NB4 (cell line): Measurements from ENCODE around the gene KDM4B.

Source experiments
- DNase-seq: peaks from one replicate; pipeline ENCODE4 v3.0.0; 2010; ENCODE audit warnings: low read depth
- H3K4me3 ChIP-seq: one replicate; pipeline ENCODE4 v1.5.1; 2011; ENCODE audit warnings: mild to moderate bottlenecking, low read depth, low read length, moderate library complexity
- MAX ChIP-seq: IDR thresholded peaks from 2 replicates; pipeline ENCODE4 v1.6.1; 2011; ENCODE audit warnings: low read depth, low read length
- MYC ChIP-seq: IDR thresholded peaks from 2 replicates; pipeline ENCODE4 v1.6.1; 2011; ENCODE audit warnings: low read depth, low read length
- POLR2A ChIP-seq: IDR thresholded peaks from 2 replicates; pipeline ENCODE4 v1.6.1; 2011; ENCODE audit warnings: mild to moderate bottlenecking; ENCODE audit not compliant: insufficient read length; ENCODE audit errors: extremely low read depth
- TF ChIP-seq, protein P1 (sequence below): IDR thresholded peaks from one replicate; pipeline ENCODE4 v1.5.1; 2012; ENCODE audit warnings: low read depth, low read length

The KDM4B gene

DNA sequence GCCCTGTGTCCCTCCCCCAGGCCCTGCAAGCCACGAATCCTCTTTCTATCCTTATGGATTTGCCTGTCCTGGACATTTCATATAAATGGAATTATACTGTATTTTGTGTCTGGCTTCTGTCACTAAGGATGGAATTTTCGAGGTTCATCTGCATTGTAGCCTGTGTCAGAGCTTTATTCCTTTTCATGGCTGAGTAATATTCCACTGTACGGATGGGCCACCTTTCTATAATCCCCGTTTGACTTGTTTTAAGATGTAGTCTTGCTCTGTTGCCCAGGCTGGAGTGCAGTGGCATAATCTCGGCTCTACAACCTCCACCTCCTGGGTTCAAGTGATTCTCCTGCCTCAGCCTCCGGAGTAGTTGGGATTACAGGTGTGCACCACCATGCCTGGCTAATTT lies 3.9 kb upstream of the KDM4B start:
- no peak overlapping the region for H3K4me3 ChIP-seq
- no peak for TF ChIP-seq MAX
- TF ChIP-seq POLR2A, result no peak
- no peak for TF ChIP-seq MYC
- TF ChIP-seq, protein P1, sequence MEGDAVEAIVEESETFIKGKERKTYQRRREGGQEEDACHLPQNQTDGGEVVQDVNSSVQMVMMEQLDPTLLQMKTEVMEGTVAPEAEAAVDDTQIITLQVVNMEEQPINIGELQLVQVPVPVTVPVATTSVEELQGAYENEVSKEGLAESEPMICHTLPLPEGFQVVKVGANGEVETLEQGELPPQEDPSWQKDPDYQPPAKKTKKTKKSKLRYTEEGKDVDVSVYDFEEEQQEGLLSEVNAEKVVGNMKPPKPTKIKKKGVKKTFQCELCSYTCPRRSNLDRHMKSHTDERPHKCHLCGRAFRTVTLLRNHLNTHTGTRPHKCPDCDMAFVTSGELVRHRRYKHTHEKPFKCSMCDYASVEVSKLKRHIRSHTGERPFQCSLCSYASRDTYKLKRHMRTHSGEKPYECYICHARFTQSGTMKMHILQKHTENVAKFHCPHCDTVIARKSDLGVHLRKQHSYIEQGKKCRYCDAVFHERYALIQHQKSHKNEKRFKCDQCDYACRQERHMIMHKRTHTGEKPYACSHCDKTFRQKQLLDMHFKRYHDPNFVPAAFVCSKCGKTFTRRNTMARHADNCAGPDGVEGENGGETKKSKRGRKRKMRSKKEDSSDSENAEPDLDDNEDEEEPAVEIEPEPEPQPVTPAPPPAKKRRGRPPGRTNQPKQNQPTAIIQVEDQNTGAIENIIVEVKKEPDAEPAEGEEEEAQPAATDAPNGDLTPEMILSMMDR, result no peak
- DNase-seq, result no peak

- TF ChIP-seq, protein P1, result no peak
- TF ChIP-seq MAX (no peak), POLR2A (no peak)
- DNase-seq, result no peak
- no peak overlapping the region for H3K4me3 ChIP-seq
Measured at GRCh38 chr19:4966591-4966990, 2.3 kb upstream of the KDM4B start.

DNA sequence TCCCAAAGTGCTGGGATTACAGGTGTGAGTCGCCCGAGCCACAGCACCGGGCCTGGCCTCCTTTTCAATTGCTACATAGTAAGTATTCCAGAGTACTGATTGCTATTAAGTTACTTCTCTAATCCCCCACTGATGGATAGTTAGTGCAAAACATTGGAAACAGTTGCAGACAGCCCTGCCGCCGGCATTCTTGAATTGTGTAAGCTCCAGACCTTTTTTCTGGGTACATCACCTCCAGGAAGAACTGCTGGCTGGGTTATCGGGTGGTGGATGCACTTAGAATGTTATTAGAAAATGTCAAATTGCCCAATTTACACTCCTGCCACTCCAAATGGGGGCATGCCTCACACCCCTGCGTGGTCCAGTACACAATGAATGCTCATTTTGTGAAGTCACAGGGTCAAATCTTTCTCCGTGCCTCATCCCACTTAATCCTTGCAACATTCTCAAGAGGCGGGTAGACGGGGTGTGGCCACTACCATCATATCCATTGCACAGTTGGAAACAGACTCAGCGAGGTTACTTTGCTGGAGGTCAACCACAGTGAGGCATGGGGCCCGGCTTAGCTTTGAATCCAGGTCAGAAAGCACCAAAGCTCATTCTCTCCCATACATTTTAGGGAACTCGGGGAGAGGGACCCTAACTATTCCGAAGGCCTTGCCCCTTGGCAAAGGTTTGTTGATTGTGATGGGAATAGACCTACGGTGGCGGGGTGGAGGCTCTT lies 1.0 kb upstream of the KDM4B start:
- no peak for TF ChIP-seq MAX
- TF ChIP-seq, protein P1, result no peak
- no peak for TF ChIP-seq POLR2A
- TF ChIP-seq MYC, result no peak
- H3K4me3 ChIP-seq, result peak overlapping the region; percentile 53

DNA sequence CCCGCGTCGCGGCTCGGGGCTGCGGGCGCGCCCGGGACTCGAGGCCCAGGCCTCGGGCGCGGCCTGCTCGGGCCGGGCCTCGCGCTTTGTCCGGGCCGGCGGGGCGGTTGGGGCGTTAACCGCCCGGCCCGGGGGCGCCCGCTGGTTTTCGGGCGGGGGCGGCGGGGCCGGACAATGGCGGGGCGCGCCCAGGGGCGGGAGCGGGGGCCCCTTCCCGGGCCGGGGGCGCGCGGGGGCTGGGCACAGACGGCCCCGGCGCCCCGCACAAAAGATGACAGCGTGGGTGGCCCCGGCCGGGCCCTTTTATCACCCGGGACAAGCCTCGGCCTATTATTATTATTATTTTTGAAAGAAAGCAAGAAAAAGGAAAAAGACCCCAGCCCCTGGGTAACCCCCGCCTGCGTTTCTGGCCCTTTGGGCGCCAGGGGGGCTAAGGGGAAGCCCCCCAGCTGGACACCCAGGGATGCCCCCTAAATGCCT lies 419 bp downstream of the KDM4B start:
- DNase-seq, result no peak
- TF ChIP-seq, protein P1, result no peak
- no peak for TF ChIP-seq MYC
- TF ChIP-seq MAX, result no peak
- no peak for TF ChIP-seq POLR2A

More for the DNA sequence above, 1.0 kb upstream of the KDM4B start:
- DNase-seq, result peak; percentile 57

GRCh38 chr19:4969772-4970531 lies 1.0 kb downstream of the KDM4B start:
- peak; percentile 59 for DNase-seq
- no peak for TF ChIP-seq POLR2A
- TF ChIP-seq MAX, result no peak
- TF ChIP-seq MYC, result no peak
- TF ChIP-seq, protein P1, result no peak
- peak overlapping the region; percentile 64 for H3K4me3 ChIP-seq

More for the DNA sequence above, 419 bp downstream of the KDM4B start:
- H3K4me3 ChIP-seq, result peak overlapping the region; percentile 64
